ENCODE data around the gene LDHA. TPM values are rescaled to one million over a fixed set of nuclear protein-coding genes. Genes with fewer than 3 reads are reported as not detected.

Gene LDHA
- total and polyA plus RNA-seq, 2 experiments from 2014 or later: 2,912 to 5,221 TPM

DNA sequence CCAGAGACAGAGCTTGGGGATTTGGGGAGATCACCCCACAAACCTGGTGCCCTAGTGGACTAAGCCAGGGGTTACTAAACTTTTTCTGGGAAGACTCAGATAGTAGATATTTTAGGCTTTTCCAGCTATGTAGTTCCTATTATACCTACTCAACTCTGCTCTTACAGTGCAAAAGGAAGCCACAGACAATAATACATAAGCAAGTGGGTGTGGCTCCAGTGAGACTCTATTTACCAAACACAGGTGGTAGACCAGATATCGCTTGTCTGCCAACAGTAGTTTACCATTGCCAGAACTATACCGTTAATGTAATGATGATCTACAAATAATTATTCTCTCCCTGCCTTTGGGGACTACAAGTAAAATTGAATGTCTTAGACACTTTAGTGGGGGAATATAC, 24.7 kb downstream of the LDHA start:
- TF ChIP-seq EZH2 (IDR thresholded peaks at IDR 0.05; ENCODE audit: insufficient read depth, poor library complexity, severe bottlenecking) (no peak), EZH2phosphoT487 (IDR thresholded peaks at IDR 0.05; ENCODE audit: insufficient read depth, low read depth) (no peak)
- no peaks in the 10 kb centered on the region for H3K79me2 ChIP-seq (ENCODE audit: insufficient read depth)
- no peaks in the 10 kb centered on the region for H3K27me3 ChIP-seq (replicated peaks; ENCODE audit: insufficient read depth)
- no peaks in the 10 kb centered on the region for H3K4me1 ChIP-seq (ENCODE audit: insufficient read depth)
- 92 to 97% methylated on average over 2 of the region's 2 CpGs for WGBS, 2 experiments (ENCODE audit: low coverage in 1 of 2, low lambda C conversion rate in 2 of 2, missing lambda C conversion rate in 2 of 2)
- H3F3A ChIP-seq (ENCODE audit: insufficient read depth): no peaks in the 10 kb centered on the region
- in situ Hi-C loops (cut with MboI): no loop called here
- H3K9me2 ChIP-seq (ENCODE audit: insufficient read depth): no peaks in the 10 kb centered on the region
- no peaks in the 10 kb centered on the region for H4K20me1 ChIP-seq (ENCODE audit: insufficient read depth)
- DNase-seq: no peak
- H3K9me3 ChIP-seq (ENCODE audit: low read depth): no peaks in the 10 kb centered on the region
- H3K4me2 ChIP-seq (ENCODE audit: unreplicated experiment): no peak overlapping the region
- H3K36me3 ChIP-seq (ENCODE audit: low read depth): no peaks in the 10 kb centered on the region
- no peak overlapping the region for H3K4me3 ChIP-seq
- no peak overlapping the region for H3K9ac ChIP-seq
- H2AFZ ChIP-seq: no peak overlapping the region
- no peak overlapping the region for H3K27ac ChIP-seq

GRCh38 chr11:18420067-18420466, 25.7 kb downstream of the LDHA start:
- TF ChIP-seq EZH2phosphoT487 (IDR thresholded peaks at IDR 0.05; ENCODE audit: insufficient read depth, low read depth) (no peak), EZH2 (IDR thresholded peaks at IDR 0.05; ENCODE audit: insufficient read depth, poor library complexity, severe bottlenecking) (no peak)
- no peak overlapping the region for H2AFZ ChIP-seq
- 79% methylated on average over 2 of the region's 2 CpGs for WGBS, 2 experiments (ENCODE audit: low coverage in 1 of 2, low lambda C conversion rate in 2 of 2, missing lambda C conversion rate in 2 of 2)

GRCh38 chr11:18427240-18427639, 32.9 kb downstream of the LDHA start:
- no peak for DNase-seq
- Histone ChIP-seq H3K36me3 (ENCODE audit: low read depth) (no peaks in the 10 kb centered on the region), H3K27ac (no peak overlapping the region), H3K4me1 (ENCODE audit: insufficient read depth) (no peaks in the 10 kb centered on the region), H3K9me2 (ENCODE audit: insufficient read depth) (no peaks in the 10 kb centered on the region), H3K27me3 (replicated peaks; ENCODE audit: insufficient read depth) (no peaks in the 10 kb centered on the region), H3K4me3 (no peak overlapping the region), H3K9me3 (ENCODE audit: low read depth) (no peaks in the 10 kb centered on the region), H3K9ac (no peak overlapping the region), H3K79me2 (ENCODE audit: insufficient read depth) (no peaks in the 10 kb centered on the region), H4K20me1 (ENCODE audit: insufficient read depth) (no peaks in the 10 kb centered on the region), H3F3A (ENCODE audit: insufficient read depth) (no peaks in the 10 kb centered on the region), H2AFZ (no peak overlapping the region), H3K4me2 (ENCODE audit: unreplicated experiment) (no peak overlapping the region)
- WGBS, 2 experiments (ENCODE audit: low coverage in 1 of 2, low lambda C conversion rate in 2 of 2, missing lambda C conversion rate in 2 of 2): 71% methylated on average over 4 of the region's 4 CpGs
- TF ChIP-seq EZH2 (IDR thresholded peaks at IDR 0.05; ENCODE audit: insufficient read depth, poor library complexity, severe bottlenecking): no peak
- TF ChIP-seq EZH2phosphoT487 (IDR thresholded peaks at IDR 0.05; ENCODE audit: insufficient read depth, low read depth): no peak
- in situ Hi-C loops (cut with MboI): no loop called here

More at GRCh38 chr11:18420067-18420466, 25.7 kb downstream of the LDHA start:
- no peak overlapping the region for H3K4me2 ChIP-seq (ENCODE audit: unreplicated experiment)
- no peak overlapping the region for H3K27ac ChIP-seq
- in situ Hi-C loops (cut with MboI): no loop called here
- H3F3A ChIP-seq (ENCODE audit: insufficient read depth): no peaks in the 10 kb centered on the region
- H3K4me3 ChIP-seq: no peak overlapping the region
- no peak overlapping the region for H3K9ac ChIP-seq
- no peaks in the 10 kb centered on the region for H3K36me3 ChIP-seq (ENCODE audit: low read depth)
- H3K4me1 ChIP-seq (ENCODE audit: insufficient read depth): no peaks in the 10 kb centered on the region
- no peak for DNase-seq
- H3K9me3 ChIP-seq (ENCODE audit: low read depth): no peaks in the 10 kb centered on the region
- no peaks in the 10 kb centered on the region for H3K27me3 ChIP-seq (replicated peaks; ENCODE audit: insufficient read depth)
- no peaks in the 10 kb centered on the region for H4K20me1 ChIP-seq (ENCODE audit: insufficient read depth)
- no peaks in the 10 kb centered on the region for H3K79me2 ChIP-seq (ENCODE audit: insufficient read depth)
- no peaks in the 10 kb centered on the region for H3K9me2 ChIP-seq (ENCODE audit: insufficient read depth)

- WGBS, 2 experiments (ENCODE audit: low coverage in 1 of 2, low lambda C conversion rate in 2 of 2, missing lambda C conversion rate in 2 of 2): 58 to 65% methylated on average over 5 of the region's 5 CpGs
- no peak for DNase-seq
Observed at GRCh38 chr11:18429332-18429731, 35.0 kb downstream of the LDHA start.

GRCh38 chr11:18438691-18439090, 44.3 kb downstream of the LDHA start:
- 56 to 61% methylated on average over 2 of the region's 2 CpGs for WGBS, 2 experiments (ENCODE audit: low coverage in 1 of 2, low lambda C conversion rate in 2 of 2, missing lambda C conversion rate in 2 of 2)
- H4K20me1 ChIP-seq (ENCODE audit: insufficient read depth): no peaks in the 10 kb centered on the region
- no peak overlapping the region for H3K4me2 ChIP-seq (ENCODE audit: unreplicated experiment)
- no peaks in the 10 kb centered on the region for H3F3A ChIP-seq (ENCODE audit: insufficient read depth)
- no peaks in the 10 kb centered on the region for H3K79me2 ChIP-seq (ENCODE audit: insufficient read depth)
- no peak overlapping the region for H3K27ac ChIP-seq
- DNase-seq: no peak
- no peaks in the 10 kb centered on the region for H3K9me2 ChIP-seq (ENCODE audit: insufficient read depth)
- no peak overlapping the region for H2AFZ ChIP-seq
- H3K9ac ChIP-seq: no peak overlapping the region
- H3K27me3 ChIP-seq (replicated peaks; ENCODE audit: insufficient read depth): no peaks in the 10 kb centered on the region
- no peaks in the 10 kb centered on the region for H3K36me3 ChIP-seq (ENCODE audit: low read depth)
- H3K4me3 ChIP-seq: no peak overlapping the region
- in situ Hi-C loops (cut with MboI): no loop called here
- H3K9me3 ChIP-seq (ENCODE audit: low read depth): no peaks in the 10 kb centered on the region
- TF ChIP-seq EZH2 (IDR thresholded peaks at IDR 0.05; ENCODE audit: insufficient read depth, poor library complexity, severe bottlenecking): no peak
- no peak for TF ChIP-seq EZH2phosphoT487 (IDR thresholded peaks at IDR 0.05; ENCODE audit: insufficient read depth, low read depth)
- H3K4me1 ChIP-seq (ENCODE audit: insufficient read depth): no peaks in the 10 kb centered on the region

More at GRCh38 chr11:18429332-18429731, 35.0 kb downstream of the LDHA start:
- Histone ChIP-seq H4K20me1 (ENCODE audit: insufficient read depth) (no peaks in the 10 kb centered on the region), H3K27ac (no peak overlapping the region), H3K4me1 (ENCODE audit: insufficient read depth) (no peaks in the 10 kb centered on the region), H3K9ac (no peak overlapping the region), H3K9me2 (ENCODE audit: insufficient read depth) (no peaks in the 10 kb centered on the region), H3K4me3 (no peak overlapping the region), H3F3A (ENCODE audit: insufficient read depth) (no peaks in the 10 kb centered on the region), H3K36me3 (ENCODE audit: low read depth) (no peaks in the 10 kb centered on the region), H2AFZ (no peak overlapping the region), H3K79me2 (ENCODE audit: insufficient read depth) (no peaks in the 10 kb centered on the region), H3K9me3 (ENCODE audit: low read depth) (no peaks in the 10 kb centered on the region), H3K4me2 (ENCODE audit: unreplicated experiment) (no peak overlapping the region), H3K27me3 (replicated peaks; ENCODE audit: insufficient read depth) (no peaks in the 10 kb centered on the region)
- no peak for TF ChIP-seq EZH2 (IDR thresholded peaks at IDR 0.05; ENCODE audit: insufficient read depth, poor library complexity, severe bottlenecking)
- no peak for TF ChIP-seq EZH2phosphoT487 (IDR thresholded peaks at IDR 0.05; ENCODE audit: insufficient read depth, low read depth)
- in situ Hi-C loops (cut with MboI): no loop called here

All from GM23248 (cell line).